Uterus (tissue), 2 donors: ENCODE results near the gene RBM45.

Source experiments
- POLR2A ChIP-seq, 2 donors: fragments of 450-650 bp; IDR thresholded peaks; one replicate each; pipeline ENCODE4 v1.6.1; 2016; ENCODE audit warnings: antibody characterized with exemption in 2 of 2, mild to moderate bottlenecking in 1 of 2, moderate library complexity in 1 of 2
- TF ChIP-seq, protein P1 (sequence below), 4 experiments: fragments of 200-600 bp in 2 of 4; fragments of 450-650 bp in 2 of 4; sonication (generic) in 2 of 4; IDR thresholded peaks; one replicate each; pipeline ENCODE4 v1.5.1; 2016 to 2019; ENCODE audit warnings: antibody characterized with exemption in 4 of 4, mild to moderate bottlenecking in 2 of 4, moderate library complexity in 1 of 4

DNA sequence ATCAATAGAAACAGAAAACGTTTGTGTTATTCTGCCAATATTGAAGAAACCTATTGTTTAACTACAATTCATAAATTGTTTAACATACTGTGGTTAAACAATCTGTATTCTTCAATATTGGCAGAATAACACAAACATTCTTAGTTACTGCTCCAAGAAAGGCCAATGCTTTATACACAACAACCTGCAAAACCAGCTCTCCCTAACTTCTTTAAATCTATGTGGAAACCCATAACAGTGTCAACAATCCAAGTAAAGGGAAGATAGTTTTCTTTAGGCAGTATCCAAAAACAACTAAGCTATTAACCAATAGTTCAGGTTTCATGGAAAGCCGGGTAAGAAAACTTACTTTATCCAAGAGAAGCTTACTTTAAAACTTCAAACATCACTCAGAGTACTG, 6.2 kb upstream of the RBM45 start:
- TF ChIP-seq, protein P1, sequence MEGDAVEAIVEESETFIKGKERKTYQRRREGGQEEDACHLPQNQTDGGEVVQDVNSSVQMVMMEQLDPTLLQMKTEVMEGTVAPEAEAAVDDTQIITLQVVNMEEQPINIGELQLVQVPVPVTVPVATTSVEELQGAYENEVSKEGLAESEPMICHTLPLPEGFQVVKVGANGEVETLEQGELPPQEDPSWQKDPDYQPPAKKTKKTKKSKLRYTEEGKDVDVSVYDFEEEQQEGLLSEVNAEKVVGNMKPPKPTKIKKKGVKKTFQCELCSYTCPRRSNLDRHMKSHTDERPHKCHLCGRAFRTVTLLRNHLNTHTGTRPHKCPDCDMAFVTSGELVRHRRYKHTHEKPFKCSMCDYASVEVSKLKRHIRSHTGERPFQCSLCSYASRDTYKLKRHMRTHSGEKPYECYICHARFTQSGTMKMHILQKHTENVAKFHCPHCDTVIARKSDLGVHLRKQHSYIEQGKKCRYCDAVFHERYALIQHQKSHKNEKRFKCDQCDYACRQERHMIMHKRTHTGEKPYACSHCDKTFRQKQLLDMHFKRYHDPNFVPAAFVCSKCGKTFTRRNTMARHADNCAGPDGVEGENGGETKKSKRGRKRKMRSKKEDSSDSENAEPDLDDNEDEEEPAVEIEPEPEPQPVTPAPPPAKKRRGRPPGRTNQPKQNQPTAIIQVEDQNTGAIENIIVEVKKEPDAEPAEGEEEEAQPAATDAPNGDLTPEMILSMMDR (IDR thresholded peaks at IDR 0.05), result no peak
- TF ChIP-seq POLR2A (IDR thresholded peaks at IDR 0.05), result no peak
